EL (cell line): Measurements from ENCODE around the gene CCL27.

Experiments used
- DNase-seq: peaks from one replicate; pipeline ENCODE4 v3.0.0-alpha.2; 2016

The CCL27 gene

DNA sequence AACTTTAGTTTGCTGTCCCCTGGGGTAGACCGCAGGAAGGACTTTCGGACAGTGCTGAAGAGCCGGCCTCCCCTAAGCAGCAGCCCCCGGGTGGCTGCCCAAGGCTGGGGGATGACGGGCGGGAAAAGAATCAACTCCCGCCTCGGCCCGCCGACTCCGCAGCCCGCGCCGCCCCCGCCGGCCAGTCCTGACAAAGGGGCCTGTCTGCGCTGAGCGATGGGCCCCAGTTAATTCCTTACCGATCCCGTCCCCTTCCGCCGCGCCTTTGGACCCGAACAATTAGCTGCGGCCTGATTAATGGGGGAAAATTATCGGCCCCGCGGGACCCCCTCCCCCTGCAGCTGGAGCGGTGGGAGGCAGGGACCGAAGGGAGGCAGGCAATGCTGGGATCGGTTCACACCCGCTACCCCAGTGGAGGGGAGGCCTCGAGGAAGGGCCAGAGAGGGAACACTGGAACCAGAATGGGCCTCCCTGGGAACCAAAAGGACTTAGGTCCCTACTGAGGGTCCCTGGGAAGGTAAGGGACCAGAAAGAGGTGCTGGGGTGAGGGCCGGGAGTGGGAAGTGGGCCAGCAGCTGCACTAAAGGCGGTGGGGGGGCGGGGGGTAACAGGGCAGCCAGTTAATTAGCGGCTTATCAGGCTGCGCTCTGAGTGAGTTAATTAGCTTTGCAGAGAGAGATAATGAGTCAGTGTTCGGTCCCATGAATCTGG, 37.8 kb downstream of the CCL27 start:
- DNase-seq, result no peak

DNA sequence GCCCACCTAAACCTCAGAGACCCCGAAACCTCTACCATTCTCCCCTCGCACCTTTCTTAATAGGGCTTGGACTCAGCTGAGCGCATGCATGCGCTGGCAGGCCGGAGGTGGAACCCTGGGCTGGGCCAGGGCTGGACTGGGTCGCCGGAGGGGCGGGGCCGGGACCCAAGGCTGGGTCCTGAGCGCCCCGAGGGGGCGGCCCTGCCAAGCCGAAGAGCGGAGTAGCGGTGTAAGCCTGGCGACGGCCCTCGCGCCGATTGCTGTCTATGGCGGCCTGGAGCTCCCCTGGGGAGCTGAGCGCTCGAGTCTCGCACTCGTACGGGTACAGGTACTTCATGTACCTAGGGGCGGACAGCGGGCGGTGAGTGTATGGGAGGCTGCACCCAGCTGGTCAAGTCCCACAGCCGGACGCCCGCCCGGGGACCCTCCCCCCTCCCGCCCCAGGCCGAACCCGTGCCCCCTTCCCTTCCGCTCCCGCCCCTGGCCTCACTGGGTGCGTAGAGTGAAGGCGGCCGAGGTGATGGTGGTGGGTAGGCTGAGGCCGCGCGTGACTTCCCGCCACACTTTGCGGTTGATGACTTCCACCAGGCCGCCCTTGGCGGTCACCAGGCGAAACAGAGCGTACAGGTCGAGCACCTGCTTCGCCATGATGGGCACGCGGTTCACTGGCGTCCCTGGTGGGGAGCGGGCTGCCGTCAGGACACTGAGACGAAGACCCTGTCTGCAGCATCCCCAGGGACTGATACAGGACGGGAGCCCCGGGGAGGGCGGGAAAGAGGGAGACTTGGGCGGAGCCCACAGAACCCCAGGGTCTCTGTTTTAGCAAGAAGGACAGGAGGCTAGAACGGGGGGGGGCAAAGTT, 38.9 kb downstream of the CCL27 start:
- DNase-seq, result no peak

DNA sequence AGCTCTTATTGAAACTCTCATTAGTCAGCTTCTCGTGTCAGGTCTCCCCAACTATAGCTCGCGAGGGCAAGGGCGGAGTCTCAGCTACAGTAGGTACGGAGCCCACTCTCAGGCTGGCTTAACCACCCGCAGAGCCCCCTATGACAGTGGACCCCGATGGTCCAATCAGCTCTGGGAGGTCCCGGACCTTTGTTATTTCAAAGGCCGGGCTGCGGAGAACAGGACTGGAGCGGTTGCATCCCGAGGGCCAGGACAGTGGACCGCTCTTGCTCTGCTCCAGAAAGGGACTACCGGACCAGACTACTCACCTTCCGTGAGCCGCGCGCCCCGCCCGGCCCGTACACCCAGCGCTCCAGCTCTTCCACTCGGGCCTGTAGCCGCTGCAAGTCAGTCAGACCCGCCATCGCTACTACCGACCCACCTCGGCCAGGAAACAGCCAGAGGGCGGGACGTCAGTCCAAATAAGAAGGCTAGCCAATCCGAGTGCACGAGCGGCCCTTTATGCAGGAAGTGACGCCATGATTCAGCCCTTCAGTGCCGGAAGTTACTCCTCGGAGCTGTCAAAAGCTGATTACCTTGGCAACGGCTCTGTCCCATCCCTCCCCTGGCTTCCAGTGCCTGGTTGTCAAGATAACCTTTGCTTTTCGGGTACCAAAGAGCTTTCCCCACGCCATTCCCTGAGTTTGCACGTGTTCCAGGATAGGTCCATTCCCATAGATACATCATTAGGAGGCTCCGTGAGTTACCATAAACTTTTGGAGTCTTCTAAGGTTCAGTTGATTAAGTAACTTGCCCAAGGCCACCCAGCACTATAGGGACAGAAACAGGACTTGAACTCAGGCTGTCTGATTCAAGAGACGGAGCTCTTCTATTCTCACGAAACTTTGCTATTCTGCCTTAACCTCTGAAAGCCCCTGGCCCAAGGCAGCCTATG, 42.1 kb downstream of the CCL27 start, which contains the start of gene DCTN3:
TSS of gene DCTN3 (minus strand) at position 435 of the 934 bp plus-strand sequence. CDS start at position 404, 31 bp downstream.
- DNase-seq, result peak; percentile 96

DNA sequence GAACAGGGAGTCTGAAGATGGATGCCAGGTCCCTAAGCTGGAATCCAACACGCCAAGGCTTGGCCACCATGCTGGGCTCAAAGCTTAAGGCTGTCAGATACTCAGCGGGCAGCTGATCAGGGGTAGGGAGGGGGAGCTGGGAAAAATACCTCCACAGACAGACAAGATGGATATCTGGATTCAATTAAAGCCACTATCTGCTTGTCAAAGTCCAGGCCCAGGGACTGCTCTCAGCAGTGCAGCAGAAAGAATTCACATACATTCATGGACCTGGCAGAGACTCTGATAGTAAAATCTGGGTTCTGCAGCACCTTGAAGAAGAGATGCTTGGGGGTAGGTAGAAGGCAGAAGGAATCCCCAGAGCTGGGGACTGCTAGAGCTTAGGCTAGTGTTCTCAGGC, 47.3 kb downstream of the CCL27 start:
- no peak for DNase-seq

DNA sequence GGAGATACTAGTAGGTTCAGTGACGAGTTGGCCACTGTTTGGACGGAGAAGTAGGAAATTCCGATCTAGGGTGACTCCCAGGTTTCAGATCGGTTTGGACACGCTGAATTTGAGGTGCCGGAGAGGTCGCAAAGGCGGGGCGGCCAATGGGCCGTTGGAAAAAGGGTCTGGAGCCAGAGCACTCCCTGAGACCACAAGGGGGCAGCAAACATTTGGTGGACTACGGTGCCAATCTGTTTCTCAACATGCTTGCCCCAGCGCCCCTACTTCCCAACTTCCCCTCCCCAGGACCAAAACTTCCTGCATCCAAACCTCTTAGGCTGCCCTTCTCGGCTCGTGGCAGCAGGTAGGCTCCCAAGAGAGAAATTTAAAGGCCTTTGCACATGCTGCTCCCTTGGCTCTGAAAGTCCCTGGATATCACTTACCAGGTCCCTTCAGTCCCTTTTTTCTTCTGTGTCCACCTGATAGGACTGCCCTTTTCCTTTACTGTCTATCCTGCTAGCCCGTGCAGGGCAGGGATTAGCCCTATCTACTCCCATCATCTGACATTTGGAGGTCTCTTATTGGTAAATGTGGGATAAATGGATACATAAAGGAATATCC, 49.6 kb downstream of the CCL27 start:
- peak; percentile 82 for DNase-seq
